Astrocyte (in vitro differentiated cells and primary cell): ENCODE data around the gene WBP2NL. TPM values are rescaled to one million over a fixed set of nuclear protein-coding genes. Genes with fewer than 3 reads are reported as not detected.

ENCODE experiments used
- DNase-seq: peaks from one replicate; pipeline ENCODE4 v3.0.0-alpha.2; 2010; ENCODE audit warnings: low read depth
- FAIRE-seq: peaks from 2 replicates; lab custom pipeline; 2011; peaks lifted over from hg19 to GRCh38; lab: Jason Lieb, UNC
- H2AFZ ChIP-seq: 2 replicates; pipeline ENCODE4 v1.6.0; 2012; ENCODE audit warnings: low read depth, low read length, inconsistent platforms
- H3K27ac ChIP-seq: 2 replicates; pipeline ENCODE4 v1.5.1; 2011; ENCODE audit warnings: low read depth, low read length, inconsistent platforms
- H3K27me3 ChIP-seq: 2 replicates; pipeline ENCODE4 v1.6.0; 2011; ENCODE audit warnings: low read length, inconsistent platforms; ENCODE audit not compliant: insufficient read depth
- H3K36me3 ChIP-seq: 2 replicates; pipeline ENCODE4 v1.5.1; 2011; ENCODE audit warnings: low read length, inconsistent platforms; ENCODE audit not compliant: insufficient read depth
- H3K4me1 ChIP-seq: 2 replicates; pipeline ENCODE4 v1.5.1; 2011; ENCODE audit warnings: low read length, inconsistent platforms; ENCODE audit not compliant: insufficient read depth
- H3K4me2 ChIP-seq: 2 replicates; pipeline ENCODE4 v1.6.0; 2012; ENCODE audit warnings: low read length, inconsistent platforms
- H3K4me3 ChIP-seq: 2 replicates; pipeline ENCODE4 v1.5.1; 2011; ENCODE audit warnings: low read depth, mild to moderate bottlenecking, low read length, inconsistent platforms; ENCODE audit not compliant: insufficient read depth
- H3K79me2 ChIP-seq: 2 replicates; pipeline ENCODE4 v1.6.0; 2012; ENCODE audit warnings: mild to moderate bottlenecking, low read length, inconsistent platforms; ENCODE audit not compliant: insufficient read depth
- H3K9ac ChIP-seq: 2 replicates; pipeline ENCODE4 v1.6.0; 2012; ENCODE audit warnings: mild to moderate bottlenecking, low read length, inconsistent platforms
- H3K9me3 ChIP-seq: 2 replicates; pipeline ENCODE4 v1.5.1; 2012; ENCODE audit warnings: low read depth, mild to moderate bottlenecking, low read length, inconsistent platforms; ENCODE audit not compliant: insufficient read depth
- H4K20me1 ChIP-seq: 2 replicates; pipeline ENCODE4 v1.6.0; 2012; ENCODE audit warnings: low read length, inconsistent platforms; ENCODE audit not compliant: insufficient read depth
- H3K27ac Mint-ChIP-seq: one replicate; pipeline ENCODE4 v1.8.0; 2021; ENCODE audit warnings: mild to moderate bottlenecking, mixed read lengths; ENCODE audit not compliant: unreplicated experiment
- H3K27me3 Mint-ChIP-seq: one replicate; pipeline ENCODE4 v1.8.0; 2021; ENCODE audit warnings: low read depth, mixed read lengths; ENCODE audit not compliant: unreplicated experiment
- H3K36me3 Mint-ChIP-seq: one replicate; pipeline ENCODE4 v1.8.0; 2021; ENCODE audit warnings: low read depth, mixed read lengths; ENCODE audit not compliant: unreplicated experiment
- H3K4me1 Mint-ChIP-seq: one replicate; pipeline ENCODE4 v1.8.0; 2021; ENCODE audit warnings: low read depth, mixed read lengths; ENCODE audit not compliant: unreplicated experiment
- H3K4me3 Mint-ChIP-seq: one replicate; pipeline ENCODE4 v1.8.0; 2021; ENCODE audit warnings: mild to moderate bottlenecking, moderate library complexity, mixed read lengths; ENCODE audit not compliant: unreplicated experiment
- H3K9me3 Mint-ChIP-seq: one replicate; pipeline ENCODE4 v1.8.0; 2021; ENCODE audit warnings: mild to moderate bottlenecking, mixed read lengths; ENCODE audit not compliant: unreplicated experiment
- CTCF ChIP-seq: IDR thresholded peaks from 2 replicates; pipeline ENCODE4 v1.5.1; 2011; ENCODE audit warnings: low read depth, mild to moderate bottlenecking, inconsistent platforms, low read length, moderate library complexity; ENCODE audit not compliant: insufficient read depth
- EZH2 ChIP-seq: IDR thresholded peaks from 2 replicates; pipeline ENCODE4 v1.6.1; 2012; ENCODE audit warnings: mild to moderate bottlenecking, low read length, inconsistent platforms; ENCODE audit not compliant: insufficient read depth
- total RNA-seq: library from RNA; stranded (reverse); gene quantifications from 2 replicates; pipeline ENCODE4 v1.2.1, GENCODE V29; 2021

The WBP2NL gene
- total RNA-seq, 1 donor from 2014 or later = not detected

GRCh38 chr22:42025421-42025820 lies 26.8 kb downstream of the WBP2NL start:
- DNase-seq = no peak
- TF ChIP-seq EZH2 (no peak), CTCF (no peak)

GRCh38 chr22:42026705-42027104 lies 28.1 kb downstream of the WBP2NL start:
- DNase-seq = no peak

More at GRCh38 chr22:42025421-42025820, 26.8 kb downstream of the WBP2NL start:
- no peak overlapping the region for H2AFZ ChIP-seq
- H3K27ac ChIP-seq = no peak overlapping the region
- H3K9me3 Mint-ChIP-seq = no peaks in the 10 kb centered on the region
- no peak overlapping the region for H3K4me2 ChIP-seq
- no peaks in the 10 kb centered on the region for H3K4me1 Mint-ChIP-seq
- no peaks in the 10 kb centered on the region for H3K36me3 Mint-ChIP-seq
- no peak overlapping the region for H3K4me3 ChIP-seq
- H4K20me1 ChIP-seq = no peaks in the 10 kb centered on the region
- no peak for FAIRE-seq
- H3K4me3 Mint-ChIP-seq = no peak overlapping the region
- no peaks in the 10 kb centered on the region for H3K27me3 ChIP-seq
- no peaks in the 10 kb centered on the region for H3K9me3 ChIP-seq
- H3K36me3 ChIP-seq = no peaks in the 10 kb centered on the region
- H3K4me1 ChIP-seq = no peaks in the 10 kb centered on the region
- peaks cover 3% of the 10 kb centered on the region for H3K27me3 Mint-ChIP-seq
- H3K9ac ChIP-seq = no peak overlapping the region
- H3K79me2 ChIP-seq = no peaks in the 10 kb centered on the region
- no peak overlapping the region for H3K27ac Mint-ChIP-seq

More at GRCh38 chr22:42026705-42027104, 28.1 kb downstream of the WBP2NL start:
- no peak overlapping the region for H3K27ac ChIP-seq
- no peaks in the 10 kb centered on the region for H3K4me1 ChIP-seq
- H4K20me1 ChIP-seq = no peaks in the 10 kb centered on the region
- no peak for TF ChIP-seq CTCF
- no peak for TF ChIP-seq EZH2
- no peak overlapping the region for H3K4me3 Mint-ChIP-seq
- H2AFZ ChIP-seq = no peak overlapping the region
- no peaks in the 10 kb centered on the region for H3K36me3 ChIP-seq
- peaks cover 10% of the 10 kb centered on the region for H3K4me1 Mint-ChIP-seq
- H3K4me2 ChIP-seq = no peak overlapping the region
- peaks cover 3% of the 10 kb centered on the region for H3K27me3 Mint-ChIP-seq
- no peaks in the 10 kb centered on the region for H3K36me3 Mint-ChIP-seq
- no peak for FAIRE-seq
- no peak overlapping the region for H3K9ac ChIP-seq
- H3K9me3 Mint-ChIP-seq = no peaks in the 10 kb centered on the region
- no peaks in the 10 kb centered on the region for H3K9me3 ChIP-seq
- H3K27ac Mint-ChIP-seq = no peak overlapping the region
- no peaks in the 10 kb centered on the region for H3K27me3 ChIP-seq
- no peak overlapping the region for H3K4me3 ChIP-seq
- H3K79me2 ChIP-seq = no peaks in the 10 kb centered on the region
